NCI-H2227 (cell line): ENCODE results near the gene PKN2.
"Not testable (repeated sequence)": the region's sequence is repeated elsewhere in the genome, so short reads cannot be mapped to it uniquely, and the experiment has no call there.

Experiments used
- DNase-seq: peaks from one replicate; lab custom pipeline; 2025; ENCODE audit not compliant: unreplicated experiment; lab: John Stamatoyannopoulos, UW

Gene PKN2

GRCh38 chr1:88784551-88784950 is 100.5 kb downstream of the PKN2 start:
- no peak for DNase-seq

DNA sequence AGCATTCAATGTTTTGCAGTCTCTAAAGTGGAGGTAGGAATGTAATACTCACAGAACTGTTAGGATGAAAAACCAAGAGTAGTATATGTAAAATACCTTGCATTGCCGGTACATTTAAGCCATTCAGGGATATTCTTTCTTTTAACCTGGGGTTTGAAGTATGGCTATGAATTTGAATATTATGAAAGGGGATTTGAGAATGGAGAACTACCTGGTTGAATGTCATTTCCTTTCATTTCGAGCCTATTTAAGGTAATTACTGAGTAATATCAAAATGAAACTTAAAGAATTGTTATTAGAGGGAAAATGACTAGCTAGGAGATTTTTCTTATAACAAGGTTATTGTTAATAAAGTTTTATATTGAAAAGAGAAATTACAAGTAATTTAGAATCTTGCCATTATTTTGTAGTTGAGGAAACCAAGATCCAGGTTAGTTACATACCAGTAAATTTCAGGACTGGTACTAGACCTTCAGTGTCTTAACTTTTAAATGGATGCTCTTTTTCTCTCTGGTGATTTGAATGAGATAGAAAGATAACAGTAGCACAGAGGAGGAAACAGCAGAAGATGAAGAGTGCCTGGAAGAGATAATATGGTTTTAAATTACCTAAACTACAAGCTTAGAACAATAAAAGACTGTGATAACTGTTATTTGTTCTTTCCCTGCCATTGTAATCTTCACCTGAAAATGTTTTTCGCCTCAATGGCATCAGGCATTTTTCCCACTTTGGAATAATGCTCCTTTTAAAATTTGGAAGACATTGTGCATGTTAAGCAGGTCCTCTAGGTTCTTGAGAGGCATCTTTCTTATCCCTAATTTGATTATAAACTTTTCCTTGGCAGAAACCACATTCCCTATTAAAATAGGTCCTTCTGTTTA is 103.2 kb downstream of the PKN2 start:
- no peak for DNase-seq

DNA sequence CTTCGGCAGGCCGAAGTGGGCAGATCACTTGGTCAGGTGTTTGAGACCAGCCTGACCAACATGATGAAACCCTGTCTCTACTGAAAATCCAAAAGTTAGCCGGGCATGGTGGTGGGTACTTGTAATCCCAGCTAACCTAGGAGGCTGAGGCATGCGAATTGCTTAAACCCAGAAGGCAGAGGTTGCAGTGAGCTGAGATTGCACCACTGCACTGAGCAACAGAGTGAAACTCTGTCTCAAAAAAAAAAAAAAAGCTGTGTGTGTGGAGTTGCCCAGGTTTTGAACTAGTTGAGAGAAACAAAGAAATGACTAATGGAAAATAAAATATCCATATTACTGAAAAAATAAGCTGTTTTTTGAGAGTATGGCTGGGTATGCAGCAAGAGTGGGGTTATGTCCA is 107.1 kb downstream of the PKN2 start:
- no peak for DNase-seq

GRCh38 chr1:88799491-88799890 is 115.4 kb downstream of the PKN2 start:
- no peak for DNase-seq

DNA sequence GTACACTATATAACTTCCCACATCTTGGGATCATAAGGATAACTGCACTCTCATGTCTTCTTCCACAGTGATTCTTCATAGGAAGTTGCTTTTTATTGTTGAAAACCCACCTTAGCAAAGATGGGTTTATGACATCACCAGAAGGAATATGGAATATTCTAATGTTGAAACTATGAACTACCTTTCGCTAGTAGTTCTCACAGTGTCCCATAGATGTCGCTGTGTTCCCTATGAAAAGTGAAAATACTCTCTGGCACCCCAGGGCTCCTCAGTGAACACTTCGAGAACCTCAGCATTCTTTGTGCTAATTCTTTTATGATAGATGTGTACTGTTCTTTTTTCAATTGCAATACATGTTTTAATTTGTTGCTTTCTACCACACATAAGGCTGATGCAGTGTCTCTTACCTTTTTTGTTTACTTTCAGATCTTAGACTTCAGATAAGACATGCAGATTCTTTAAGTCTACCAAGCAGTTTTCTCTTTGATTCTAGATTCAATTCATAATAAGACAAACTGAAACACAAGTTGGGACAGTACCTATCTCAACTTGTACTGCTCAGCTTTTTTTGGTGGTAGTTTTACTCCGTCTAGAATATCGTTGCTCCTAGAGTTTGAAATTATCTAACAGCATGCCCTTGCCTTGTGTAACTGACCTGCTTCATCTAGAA is 116.4 kb downstream of the PKN2 start:
- peak; percentile 42 for DNase-seq

GRCh38 chr1:88801575-88802208 is 117.6 kb downstream of the PKN2 start:
- no peak for DNase-seq

DNA sequence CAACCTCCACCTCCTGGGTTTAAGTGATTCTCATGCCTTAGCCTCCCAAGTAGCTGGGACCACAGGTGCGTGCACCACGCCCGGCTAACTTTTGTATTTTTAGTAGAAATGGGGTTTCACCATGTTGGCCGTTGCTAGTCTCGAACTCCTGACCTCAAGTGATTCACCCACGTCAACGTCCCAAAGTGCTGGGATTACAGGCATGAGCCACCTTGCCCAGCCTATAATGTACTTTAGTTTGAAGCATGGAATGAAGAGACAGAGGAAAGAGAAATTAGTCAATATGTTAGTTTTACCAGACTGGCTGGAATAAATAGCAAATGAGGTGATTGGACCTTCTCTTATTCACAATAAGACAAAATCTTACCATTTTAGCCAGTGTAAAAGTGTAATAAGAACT is 118.3 kb downstream of the PKN2 start:
- DNase-seq: no peak

- no peak for DNase-seq
Measured at GRCh38 chr1:88802950-88803349, 118.9 kb downstream of the PKN2 start.

- DNase-seq: no peak
Measured at GRCh38 chr1:88803444-88803843, 119.4 kb downstream of the PKN2 start.

- DNase-seq: no peak
Measured at GRCh38 chr1:88812366-88812765, 128.3 kb downstream of the PKN2 start.

GRCh38 chr1:88813471-88813870 is 129.4 kb downstream of the PKN2 start:
- no peak for DNase-seq

GRCh38 chr1:88819642-88820041 is 135.6 kb downstream of the PKN2 start:
- not testable (repeated sequence) for DNase-seq

GRCh38 chr1:88825721-88826120 is 141.6 kb downstream of the PKN2 start:
- DNase-seq: no peak

DNA sequence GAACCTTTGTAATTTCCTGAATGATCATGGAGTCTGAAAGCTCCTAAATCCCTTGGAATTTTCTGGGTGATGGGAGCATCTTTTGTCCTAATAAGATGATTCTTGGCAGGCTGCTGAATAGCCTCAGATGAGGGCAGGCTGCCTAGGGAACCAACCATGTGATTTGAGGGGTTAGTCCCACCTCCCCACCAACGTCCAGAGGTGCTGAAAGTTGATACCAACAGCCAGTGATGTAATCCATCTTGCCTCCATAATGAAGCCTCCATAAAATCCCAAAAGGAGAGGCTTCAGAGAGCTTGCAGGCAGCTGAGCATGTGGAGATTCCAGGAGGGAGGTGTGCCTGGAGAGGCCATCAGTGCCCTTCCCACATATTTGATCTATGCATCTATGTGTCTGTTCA is 163.6 kb downstream of the PKN2 start:
- DNase-seq: no peak

DNA sequence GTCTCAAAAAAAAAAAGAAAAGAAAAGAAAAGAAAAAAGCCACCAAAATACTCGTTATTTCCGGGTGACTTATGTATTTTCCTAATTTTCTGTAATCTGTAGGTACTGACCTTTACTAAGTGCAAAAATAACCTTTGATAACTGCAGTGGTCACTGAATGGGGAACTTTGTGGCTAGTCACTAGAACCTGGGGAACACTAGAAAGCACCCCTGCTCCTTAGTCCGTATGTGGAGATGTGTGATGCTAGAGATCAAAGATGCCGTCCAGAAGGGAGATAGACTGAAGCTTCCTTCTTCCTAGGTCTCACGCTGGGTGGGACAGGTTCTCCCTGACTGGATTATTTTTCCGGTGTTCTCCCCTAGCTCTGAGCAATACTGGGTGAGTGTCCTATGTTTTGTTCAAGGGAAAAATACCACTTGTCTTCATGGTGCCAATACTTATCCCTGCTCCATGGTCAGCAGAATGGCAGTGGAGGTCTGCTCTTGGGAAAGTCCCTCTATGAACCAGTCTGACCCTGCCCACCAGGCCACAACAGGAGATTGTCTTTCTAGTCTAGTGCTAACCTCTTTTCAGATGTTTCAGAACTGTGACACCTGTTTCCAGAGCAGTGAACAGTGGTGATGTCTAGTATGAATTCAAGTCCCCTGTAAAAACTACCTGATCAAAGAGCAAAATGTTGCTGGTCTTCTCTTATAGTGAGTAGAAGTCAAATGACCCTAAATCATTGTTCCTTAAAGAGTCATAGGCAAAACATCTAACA is 167.4 kb downstream of the PKN2 start:
- DNase-seq: no peak

- DNase-seq: no peak
Measured at GRCh38 chr1:88867743-88868521, 183.9 kb downstream of the PKN2 start.

GRCh38 chr1:88869644-88870043 is 185.6 kb downstream of the PKN2 start:
- DNase-seq: not testable (repeated sequence)

GRCh38 chr1:88873737-88874349 is 189.8 kb downstream of the PKN2 start:
- no peak for DNase-seq

DNA sequence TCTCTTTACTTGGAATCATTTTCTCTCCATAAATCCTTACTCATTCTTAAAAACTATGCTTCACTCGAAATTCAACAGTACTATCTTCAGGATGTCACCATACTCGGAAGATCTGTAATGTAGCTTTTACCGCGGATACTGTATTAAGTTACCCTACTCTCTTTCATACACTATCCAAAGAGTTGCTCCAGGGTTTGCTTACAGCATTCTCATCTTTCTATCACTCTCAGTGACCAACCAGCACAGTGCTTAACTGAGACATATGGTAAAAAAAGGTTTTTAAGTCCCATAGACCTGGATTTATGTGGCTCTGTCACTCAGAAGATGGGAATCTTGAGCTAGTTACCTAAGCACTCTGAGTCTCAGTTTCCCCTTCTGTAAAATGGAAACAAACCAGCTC is 191.5 kb downstream of the PKN2 start:
- no peak for DNase-seq
